WTC11 (cell line): ENCODE data around the gene STIMATE.

Experiments
- FOXJ3 ChIP-seq: sonication (generic); formaldehyde crosslinking; IDR thresholded peaks from 2 replicates; pipeline ENCODE4 v1.9.0; 2021; ENCODE audit warnings: missing genetic modification reagents, mild to moderate bottlenecking, borderline replicate concordance
- KAT7 ChIP-seq: sonication (generic); formaldehyde crosslinking; IDR thresholded peaks from 2 replicates; pipeline ENCODE4 v1.8.1; 2023; ENCODE audit warnings: missing genetic modification reagents, mild to moderate bottlenecking, borderline replicate concordance
- MYBL2 ChIP-seq: sonication (generic); formaldehyde crosslinking; IDR thresholded peaks from 2 replicates; pipeline ENCODE4 v1.8.1; 2023; ENCODE audit warnings: mild to moderate bottlenecking, moderate library complexity, missing genetic modification reagents
- NFYB ChIP-seq: sonication (generic); formaldehyde crosslinking; conservative IDR thresholded peaks from 2 replicates; pipeline ENCODE4 v1.8.0; 2022; ENCODE audit warnings: low read depth, missing genetic modification reagents
- SMAD3 ChIP-seq: sonication (generic); formaldehyde crosslinking; IDR thresholded peaks from 2 replicates; pipeline ENCODE4 v1.8.0; 2022; ENCODE audit warnings: missing genetic modification reagents, mild to moderate bottlenecking, borderline replicate concordance
- ZBTB21 ChIP-seq: sonication (generic); formaldehyde crosslinking; IDR thresholded peaks from 2 replicates; pipeline ENCODE4 v1.8.1; 2023; ENCODE audit warnings: mild to moderate bottlenecking, missing genetic modification reagents, borderline replicate concordance
- TF ChIP-seq, protein P1 (sequence below): fragments of 200-600 bp; IDR thresholded peaks from 2 replicates; pipeline ENCODE4 v1.8.0; 2022; ENCODE audit warnings: antibody characterized with exemption
- TF ChIP-seq, protein P2 (sequence below): sonication (generic); formaldehyde crosslinking; conservative IDR thresholded peaks from 2 replicates; pipeline ENCODE4 v1.8.1; 2022; ENCODE audit warnings: mild to moderate bottlenecking, missing genetic modification reagents
- TF ChIP-seq, protein P3 (sequence below): sonication (generic); formaldehyde crosslinking; IDR thresholded peaks from 2 replicates; pipeline ENCODE4 v1.8.0; 2022; ENCODE audit warnings: mild to moderate bottlenecking, missing genetic modification reagents
- TF ChIP-seq, protein P4 (sequence below): sonication (generic); formaldehyde crosslinking; IDR thresholded peaks from 2 replicates; pipeline ENCODE4 v1.8.0; 2023; ENCODE audit warnings: missing genetic modification reagents, mild to moderate bottlenecking, borderline replicate concordance
- TF ChIP-seq, protein P5 (sequence below): sonication (generic); formaldehyde crosslinking; IDR thresholded peaks from 2 replicates; pipeline ENCODE4 v1.8.1; 2023; ENCODE audit warnings: mild to moderate bottlenecking, missing genetic modification reagents, moderate library complexity
- TF ChIP-seq, protein P6 (sequence below): sonication (generic); formaldehyde crosslinking; conservative IDR thresholded peaks from 2 replicates; pipeline ENCODE4 v1.8.1; 2023; ENCODE audit warnings: mild to moderate bottlenecking, low read depth, missing genetic modification reagents, moderate library complexity
- TF ChIP-seq, protein P7 (sequence below): sonication (generic); formaldehyde crosslinking; IDR thresholded peaks from 2 replicates; pipeline ENCODE4 v1.8.1; 2023; ENCODE audit warnings: mild to moderate bottlenecking, missing genetic modification reagents

DNA sequence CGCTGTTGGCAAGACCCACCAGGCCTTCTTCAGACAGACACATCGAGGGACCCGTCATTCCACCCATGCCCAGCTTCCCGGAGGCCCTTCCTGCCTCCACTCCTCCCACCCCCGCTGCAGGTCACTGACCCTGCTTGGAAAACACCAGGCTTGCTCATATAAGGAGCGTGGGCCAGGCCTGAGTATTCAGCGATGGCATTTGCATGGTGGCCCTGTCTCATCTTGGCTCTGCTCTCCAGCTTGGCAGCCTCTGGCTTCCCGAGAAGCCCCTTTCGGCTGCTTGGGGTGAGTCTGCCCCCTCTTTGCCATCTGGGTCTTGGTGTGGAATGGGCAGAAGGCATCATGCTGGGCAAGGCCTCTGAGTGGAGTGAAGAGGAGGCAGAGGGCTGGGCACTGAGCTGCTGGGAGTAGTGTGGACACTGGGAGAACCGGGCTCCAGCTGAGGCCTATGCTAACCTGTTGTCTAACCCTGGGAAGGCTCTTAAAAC lies 102.7 kb downstream of the STIMATE start, which contains the start of gene ITIH3:
- TF ChIP-seq, protein P1, sequence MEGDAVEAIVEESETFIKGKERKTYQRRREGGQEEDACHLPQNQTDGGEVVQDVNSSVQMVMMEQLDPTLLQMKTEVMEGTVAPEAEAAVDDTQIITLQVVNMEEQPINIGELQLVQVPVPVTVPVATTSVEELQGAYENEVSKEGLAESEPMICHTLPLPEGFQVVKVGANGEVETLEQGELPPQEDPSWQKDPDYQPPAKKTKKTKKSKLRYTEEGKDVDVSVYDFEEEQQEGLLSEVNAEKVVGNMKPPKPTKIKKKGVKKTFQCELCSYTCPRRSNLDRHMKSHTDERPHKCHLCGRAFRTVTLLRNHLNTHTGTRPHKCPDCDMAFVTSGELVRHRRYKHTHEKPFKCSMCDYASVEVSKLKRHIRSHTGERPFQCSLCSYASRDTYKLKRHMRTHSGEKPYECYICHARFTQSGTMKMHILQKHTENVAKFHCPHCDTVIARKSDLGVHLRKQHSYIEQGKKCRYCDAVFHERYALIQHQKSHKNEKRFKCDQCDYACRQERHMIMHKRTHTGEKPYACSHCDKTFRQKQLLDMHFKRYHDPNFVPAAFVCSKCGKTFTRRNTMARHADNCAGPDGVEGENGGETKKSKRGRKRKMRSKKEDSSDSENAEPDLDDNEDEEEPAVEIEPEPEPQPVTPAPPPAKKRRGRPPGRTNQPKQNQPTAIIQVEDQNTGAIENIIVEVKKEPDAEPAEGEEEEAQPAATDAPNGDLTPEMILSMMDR: no peak
- TF ChIP-seq, protein P2, sequence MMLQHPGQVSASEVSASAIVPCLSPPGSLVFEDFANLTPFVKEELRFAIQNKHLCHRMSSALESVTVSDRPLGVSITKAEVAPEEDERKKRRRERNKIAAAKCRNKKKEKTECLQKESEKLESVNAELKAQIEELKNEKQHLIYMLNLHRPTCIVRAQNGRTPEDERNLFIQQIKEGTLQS (CRISPR knock-in tag): no peak
- TF ChIP-seq KAT7 (no peak), FOXJ3 (CRISPR knock-in tag) (no peak), NFYB (CRISPR knock-in tag) (no peak), SMAD3 (CRISPR knock-in tag) (no peak), ZBTB21 (no peak), MYBL2 (CRISPR knock-in tag) (no peak)
- TF ChIP-seq, protein P3, sequence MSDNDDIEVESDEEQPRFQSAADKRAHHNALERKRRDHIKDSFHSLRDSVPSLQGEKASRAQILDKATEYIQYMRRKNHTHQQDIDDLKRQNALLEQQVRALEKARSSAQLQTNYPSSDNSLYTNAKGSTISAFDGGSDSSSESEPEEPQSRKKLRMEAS (CRISPR knock-in tag): no peak
- TF ChIP-seq, protein P4, sequence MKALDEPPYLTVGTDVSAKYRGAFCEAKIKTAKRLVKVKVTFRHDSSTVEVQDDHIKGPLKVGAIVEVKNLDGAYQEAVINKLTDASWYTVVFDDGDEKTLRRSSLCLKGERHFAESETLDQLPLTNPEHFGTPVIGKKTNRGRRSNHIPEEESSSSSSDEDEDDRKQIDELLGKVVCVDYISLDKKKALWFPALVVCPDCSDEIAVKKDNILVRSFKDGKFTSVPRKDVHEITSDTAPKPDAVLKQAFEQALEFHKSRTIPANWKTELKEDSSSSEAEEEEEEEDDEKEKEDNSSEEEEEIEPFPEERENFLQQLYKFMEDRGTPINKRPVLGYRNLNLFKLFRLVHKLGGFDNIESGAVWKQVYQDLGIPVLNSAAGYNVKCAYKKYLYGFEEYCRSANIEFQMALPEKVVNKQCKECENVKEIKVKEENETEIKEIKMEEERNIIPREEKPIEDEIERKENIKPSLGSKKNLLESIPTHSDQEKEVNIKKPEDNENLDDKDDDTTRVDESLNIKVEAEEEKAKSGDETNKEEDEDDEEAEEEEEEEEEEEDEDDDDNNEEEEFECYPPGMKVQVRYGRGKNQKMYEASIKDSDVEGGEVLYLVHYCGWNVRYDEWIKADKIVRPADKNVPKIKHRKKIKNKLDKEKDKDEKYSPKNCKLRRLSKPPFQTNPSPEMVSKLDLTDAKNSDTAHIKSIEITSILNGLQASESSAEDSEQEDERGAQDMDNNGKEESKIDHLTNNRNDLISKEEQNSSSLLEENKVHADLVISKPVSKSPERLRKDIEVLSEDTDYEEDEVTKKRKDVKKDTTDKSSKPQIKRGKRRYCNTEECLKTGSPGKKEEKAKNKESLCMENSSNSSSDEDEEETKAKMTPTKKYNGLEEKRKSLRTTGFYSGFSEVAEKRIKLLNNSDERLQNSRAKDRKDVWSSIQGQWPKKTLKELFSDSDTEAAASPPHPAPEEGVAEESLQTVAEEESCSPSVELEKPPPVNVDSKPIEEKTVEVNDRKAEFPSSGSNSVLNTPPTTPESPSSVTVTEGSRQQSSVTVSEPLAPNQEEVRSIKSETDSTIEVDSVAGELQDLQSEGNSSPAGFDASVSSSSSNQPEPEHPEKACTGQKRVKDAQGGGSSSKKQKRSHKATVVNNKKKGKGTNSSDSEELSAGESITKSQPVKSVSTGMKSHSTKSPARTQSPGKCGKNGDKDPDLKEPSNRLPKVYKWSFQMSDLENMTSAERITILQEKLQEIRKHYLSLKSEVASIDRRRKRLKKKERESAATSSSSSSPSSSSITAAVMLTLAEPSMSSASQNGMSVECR: no peak
- TF ChIP-seq, protein P5, sequence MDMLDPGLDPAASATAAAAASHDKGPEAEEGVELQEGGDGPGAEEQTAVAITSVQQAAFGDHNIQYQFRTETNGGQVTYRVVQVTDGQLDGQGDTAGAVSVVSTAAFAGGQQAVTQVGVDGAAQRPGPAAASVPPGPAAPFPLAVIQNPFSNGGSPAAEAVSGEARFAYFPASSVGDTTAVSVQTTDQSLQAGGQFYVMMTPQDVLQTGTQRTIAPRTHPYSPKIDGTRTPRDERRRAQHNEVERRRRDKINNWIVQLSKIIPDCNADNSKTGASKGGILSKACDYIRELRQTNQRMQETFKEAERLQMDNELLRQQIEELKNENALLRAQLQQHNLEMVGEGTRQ (CRISPR knock-in tag): no peak
- TF ChIP-seq, protein P6, sequence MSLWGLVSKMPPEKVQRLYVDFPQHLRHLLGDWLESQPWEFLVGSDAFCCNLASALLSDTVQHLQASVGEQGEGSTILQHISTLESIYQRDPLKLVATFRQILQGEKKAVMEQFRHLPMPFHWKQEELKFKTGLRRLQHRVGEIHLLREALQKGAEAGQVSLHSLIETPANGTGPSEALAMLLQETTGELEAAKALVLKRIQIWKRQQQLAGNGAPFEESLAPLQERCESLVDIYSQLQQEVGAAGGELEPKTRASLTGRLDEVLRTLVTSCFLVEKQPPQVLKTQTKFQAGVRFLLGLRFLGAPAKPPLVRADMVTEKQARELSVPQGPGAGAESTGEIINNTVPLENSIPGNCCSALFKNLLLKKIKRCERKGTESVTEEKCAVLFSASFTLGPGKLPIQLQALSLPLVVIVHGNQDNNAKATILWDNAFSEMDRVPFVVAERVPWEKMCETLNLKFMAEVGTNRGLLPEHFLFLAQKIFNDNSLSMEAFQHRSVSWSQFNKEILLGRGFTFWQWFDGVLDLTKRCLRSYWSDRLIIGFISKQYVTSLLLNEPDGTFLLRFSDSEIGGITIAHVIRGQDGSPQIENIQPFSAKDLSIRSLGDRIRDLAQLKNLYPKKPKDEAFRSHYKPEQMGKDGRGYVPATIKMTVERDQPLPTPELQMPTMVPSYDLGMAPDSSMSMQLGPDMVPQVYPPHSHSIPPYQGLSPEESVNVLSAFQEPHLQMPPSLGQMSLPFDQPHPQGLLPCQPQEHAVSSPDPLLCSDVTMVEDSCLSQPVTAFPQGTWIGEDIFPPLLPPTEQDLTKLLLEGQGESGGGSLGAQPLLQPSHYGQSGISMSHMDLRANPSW: no peak
- TF ChIP-seq, protein P7, sequence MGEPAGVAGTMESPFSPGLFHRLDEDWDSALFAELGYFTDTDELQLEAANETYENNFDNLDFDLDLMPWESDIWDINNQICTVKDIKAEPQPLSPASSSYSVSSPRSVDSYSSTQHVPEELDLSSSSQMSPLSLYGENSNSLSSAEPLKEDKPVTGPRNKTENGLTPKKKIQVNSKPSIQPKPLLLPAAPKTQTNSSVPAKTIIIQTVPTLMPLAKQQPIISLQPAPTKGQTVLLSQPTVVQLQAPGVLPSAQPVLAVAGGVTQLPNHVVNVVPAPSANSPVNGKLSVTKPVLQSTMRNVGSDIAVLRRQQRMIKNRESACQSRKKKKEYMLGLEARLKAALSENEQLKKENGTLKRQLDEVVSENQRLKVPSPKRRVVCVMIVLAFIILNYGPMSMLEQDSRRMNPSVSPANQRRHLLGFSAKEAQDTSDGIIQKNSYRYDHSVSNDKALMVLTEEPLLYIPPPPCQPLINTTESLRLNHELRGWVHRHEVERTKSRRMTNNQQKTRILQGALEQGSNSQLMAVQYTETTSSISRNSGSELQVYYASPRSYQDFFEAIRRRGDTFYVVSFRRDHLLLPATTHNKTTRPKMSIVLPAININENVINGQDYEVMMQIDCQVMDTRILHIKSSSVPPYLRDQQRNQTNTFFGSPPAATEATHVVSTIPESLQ (CRISPR knock-in tag): no peak
